Gastrocnemius medialis (tissue), 4 donors: ENCODE results near the gene GYS2. TPM values are rescaled to one million over a fixed set of nuclear protein-coding genes. Genes with fewer than 3 reads are reported as not detected.

Experiments
- ATAC-seq, 2 donors: fragments of 150-250 bp; one replicate each; pipeline ENCODE4 v1.9.1; 2016
- DNase-seq, 2 donors: peaks; one replicate each; pipeline ENCODE4 v3.0.0-alpha.2; 2019
- H3K27ac ChIP-seq, 4 donors: fragments of 200-600 bp; sonication (generic); 1 replicate in 1 of 4; 2 replicates in 3 of 4; pipeline ENCODE4 v1.5.1; 2016 to 2018; ENCODE audit warnings: mild to moderate bottlenecking in 2 of 4, moderate library complexity in 1 of 4
- H3K27me3 ChIP-seq, 3 donors: fragments of 200-600 bp; sonication (generic) in 2 of 3; 1 replicate in 1 of 3; 2 replicates in 2 of 3; pipeline versions ENCODE4 v1.5.1 to v1.6.0; 2016 to 2019; ENCODE audit warnings: mild to moderate bottlenecking in 1 of 3, moderate library complexity in 1 of 3
- H3K36me3 ChIP-seq, 2 donors: fragments of 200-600 bp; sonication (generic) in 1 of 2; one replicate each; pipeline ENCODE4 v1.5.1; 2017 to 2018
- H3K4me1 ChIP-seq, 2 donors: fragments of 200-600 bp; sonication (generic) in 1 of 2; one replicate each; pipeline ENCODE4 v1.5.1; 2016 to 2017; ENCODE audit warnings: mild to moderate bottlenecking in 2 of 2
- H3K4me3 ChIP-seq, 4 donors: fragments of 200-600 bp; sonication (generic) in 3 of 4; 1 replicate in 1 of 4; 2 replicates in 3 of 4; pipeline ENCODE4 v1.5.1; 2016 to 2019; ENCODE audit warnings: mild to moderate bottlenecking in 2 of 4
- H3K9me3 ChIP-seq, 3 donors: fragments of 200-600 bp; sonication (generic) in 2 of 3; 1 replicate in 1 of 3; 2 replicates in 2 of 3; pipeline ENCODE4 v1.5.1; 2016 to 2019
- CTCF ChIP-seq, 5 experiments: fragments of 450-650 bp in 3 of 5; fragments of 200-600 bp in 2 of 5; sonication (generic) in 2 of 5; IDR thresholded peaks in 4 of 5; conservative IDR thresholded peaks in 1 of 5; 1 replicate in 4 of 5; 2 replicates in 1 of 5; pipeline ENCODE4 v1.5.1; 2016 to 2019; ENCODE audit warnings: antibody characterized with exemption in 5 of 5, mild to moderate bottlenecking in 3 of 5, moderate library complexity in 3 of 5
- POLR2A ChIP-seq, 2 donors: fragments of 450-650 bp; IDR thresholded peaks; one replicate each; pipeline ENCODE4 v1.6.1; 2017; ENCODE audit warnings: antibody characterized with exemption in 2 of 2, mild to moderate bottlenecking in 2 of 2, moderate library complexity in 2 of 2
- in situ Hi-C, 4 donors: fragments of 200-750 bp; cut with MboI; loops; one replicate each; pipeline versions ENCODE4 v1.15.0 to v1.8.0; 2017; ENCODE audit warnings: low sequenced_read_pairs in 4 of 4
- intact Hi-C: fragments of 100-400 bp; cut with DNase I; formaldehyde crosslinking; loops from one replicate; pipeline ENCODE4 v1.15.1; 2023; ENCODE audit warnings: low total_unique reads
- total RNA-seq, 4 donors: library from RNA; depleted of rRNA; stranded (reverse); fragments of >200 nt; gene quantifications; one replicate each; pipeline versions ENCODE4 v1.1.0 to v1.2.3, GENCODE V29; 2016

Gene GYS2
- total RNA-seq, 4 donors from 2014 or later, result 0.11 TPM; not detected in 3

- Histone ChIP-seq H3K4me1 (no peaks in the 10 kb centered on the region), H3K4me3 (no peak overlapping the region), H3K9me3 (no peaks in the 10 kb centered on the region), H3K36me3 (peaks cover 0 to 6% of the 10 kb centered on the region in 2 donors), H3K27ac (no peak overlapping the region), H3K27me3 (no peaks in the 10 kb centered on the region)
- no peak for ATAC-seq
- in situ Hi-C loops (no loop called here), intact Hi-C loops (loop anchor here (10.0 kb wide), 1 partner anchor 133 kb away; the partner anchor contains the start of gene LDHB)
- no peak for TF ChIP-seq CTCF (IDR thresholded peaks at IDR 0.05 in 4 of 5, conservative IDR thresholded peaks at IDR 0.05 in 1 of 5)
- DNase-seq, result no peak
Observed at GRCh38 chr12:21521541-21521940, 83.1 kb downstream of the GYS2 start.

- TF ChIP-seq POLR2A (IDR thresholded peaks at IDR 0.05), result no peak
- TF ChIP-seq CTCF (IDR thresholded peaks at IDR 0.05 in 4 of 5, conservative IDR thresholded peaks at IDR 0.05 in 1 of 5), result no peak
- H3K4me1 ChIP-seq, result no peaks in the 10 kb centered on the region
- H3K36me3 ChIP-seq, result peaks cover 0 to 26% of the 10 kb centered on the region in 2 donors
- DNase-seq (no peak), ATAC-seq (no peak)
- H3K27me3 ChIP-seq, result no peaks in the 10 kb centered on the region
- intact Hi-C loops, result no loop called here
- no peaks in the 10 kb centered on the region for H3K9me3 ChIP-seq
- H3K27ac ChIP-seq, result no peak overlapping the region
- no peak overlapping the region for H3K4me3 ChIP-seq
- in situ Hi-C loops, result no loop called here
Observed at GRCh38 chr12:21518451-21518850, 86.2 kb downstream of the GYS2 start.

- ATAC-seq, result no peak
- no peak overlapping the region for H3K27ac ChIP-seq
- intact Hi-C loops, result no loop called here
- no peaks in the 10 kb centered on the region for H3K9me3 ChIP-seq
- no peak overlapping the region for H3K4me3 ChIP-seq
- no peaks in the 10 kb centered on the region for H3K27me3 ChIP-seq
- in situ Hi-C loops, result no loop called here
- H3K36me3 ChIP-seq, result peaks cover 0 to 42% of the 10 kb centered on the region in 2 donors
- no peaks in the 10 kb centered on the region for H3K4me1 ChIP-seq
- TF ChIP-seq POLR2A (IDR thresholded peaks at IDR 0.05), result no peak
- no peak for TF ChIP-seq CTCF (IDR thresholded peaks at IDR 0.05 in 4 of 5, conservative IDR thresholded peaks at IDR 0.05 in 1 of 5)
- DNase-seq, result no peak
Observed at GRCh38 chr12:21516281-21516680, 88.4 kb downstream of the GYS2 start.

GRCh38 chr12:21509768-21510167 lies 94.9 kb downstream of the GYS2 start:
- Histone ChIP-seq H3K4me1 (peaks cover 5% of the 10 kb centered on the region in 2 donors), H3K9me3 (no peaks in the 10 kb centered on the region), H3K27me3 (no peaks in the 10 kb centered on the region), H3K27ac (no peak overlapping the region), H3K36me3 (peaks cover 0 to 24% of the 10 kb centered on the region in 2 donors), H3K4me3 (no peak overlapping the region)
- no peak for TF ChIP-seq CTCF (IDR thresholded peaks at IDR 0.05 in 4 of 5, conservative IDR thresholded peaks at IDR 0.05 in 1 of 5)
- TF ChIP-seq POLR2A (IDR thresholded peaks at IDR 0.05), result no peak
- in situ Hi-C loops, result loop anchor here in 1 of 4 donors (10.0 kb wide), 1 partner anchor 145 kb away; the partner anchor contains the start of gene LDHB
- DNase-seq (no peak), ATAC-seq (no peak)
- intact Hi-C loops, result no loop called here

GRCh38 chr12:21507849-21508248 lies 96.8 kb downstream of the GYS2 start:
- Histone ChIP-seq H3K27ac (no peak overlapping the region), H3K27me3 (no peaks in the 10 kb centered on the region), H3K4me3 (no peak overlapping the region), H3K36me3 (peaks cover 0 to 10% of the 10 kb centered on the region in 2 donors), H3K9me3 (no peaks in the 10 kb centered on the region), H3K4me1 (peaks cover 18 to 20% of the 10 kb centered on the region in 2 donors)
- intact Hi-C loops (no loop called here), in situ Hi-C loops (loop anchor here in 1 of 4 donors (10.0 kb wide), 1 partner anchor 147 kb away; the partner anchor contains the start of gene LDHB)
- DNase-seq (no peak), ATAC-seq (no peak)
- no peak for TF ChIP-seq CTCF (IDR thresholded peaks at IDR 0.05 in 4 of 5, conservative IDR thresholded peaks at IDR 0.05 in 1 of 5)
- no peak for TF ChIP-seq POLR2A (IDR thresholded peaks at IDR 0.05)
